ENCODE measurements around the gene SPNS3.

The SPNS3 gene

DNA sequence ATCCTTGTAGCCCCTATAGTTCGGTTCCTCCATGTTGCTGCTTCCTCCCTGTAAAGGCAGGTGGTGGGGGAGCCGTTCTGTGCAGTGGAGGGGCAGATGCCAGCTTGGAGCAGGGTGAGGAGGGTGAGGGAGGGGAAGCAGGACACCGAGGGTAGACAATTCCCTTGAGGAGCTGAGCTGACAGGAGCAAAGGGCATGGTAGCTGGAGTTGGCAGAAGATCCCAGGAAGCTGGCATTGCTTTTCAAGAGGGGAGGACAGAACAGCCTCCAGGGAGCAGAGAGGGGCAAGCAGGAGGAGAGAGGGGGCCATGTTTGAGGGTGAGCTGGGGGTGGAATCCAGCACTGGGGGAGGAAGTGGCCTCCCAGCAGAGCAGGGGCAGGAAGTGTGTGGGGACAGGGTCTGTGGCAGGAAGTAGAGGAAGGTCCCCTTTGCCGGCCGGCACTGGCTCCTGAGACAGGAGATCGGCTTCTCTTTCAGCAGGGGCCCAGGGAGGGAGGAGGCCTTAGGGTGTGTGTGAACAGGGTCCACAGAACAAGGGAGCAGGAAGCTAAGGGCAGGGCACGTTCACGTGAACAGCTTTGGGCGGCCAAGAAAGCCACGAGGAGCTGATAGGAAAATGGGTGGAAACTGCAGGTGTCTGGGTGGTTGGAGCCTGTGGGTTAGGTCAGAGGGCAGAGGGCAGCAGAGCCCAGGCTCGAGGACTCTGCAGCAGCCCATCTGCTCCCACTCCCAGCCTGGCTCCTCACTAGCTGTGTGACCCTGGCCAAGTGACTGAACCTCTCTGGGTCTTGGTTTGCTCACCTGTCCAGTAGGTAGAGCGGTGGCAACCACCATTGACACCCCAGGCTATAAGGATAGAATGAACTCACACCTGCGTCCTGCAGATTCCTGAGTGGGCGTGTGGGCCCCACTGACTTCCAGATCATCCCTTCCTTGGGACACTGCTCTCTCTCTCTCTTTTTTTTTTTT lies 47.5 kb downstream of the SPNS3 start:
- DNase-seq (ENCODE audit: low read depth, low spot score) = no peak
- POLR2A ChIA-PET = no interaction called here
- CTCF ChIA-PET = no interaction called here
- H3K4me3 ChIP-seq (ENCODE audit: low read depth, low read length) = no peak overlapping the region
- TF ChIP-seq, protein P1, sequence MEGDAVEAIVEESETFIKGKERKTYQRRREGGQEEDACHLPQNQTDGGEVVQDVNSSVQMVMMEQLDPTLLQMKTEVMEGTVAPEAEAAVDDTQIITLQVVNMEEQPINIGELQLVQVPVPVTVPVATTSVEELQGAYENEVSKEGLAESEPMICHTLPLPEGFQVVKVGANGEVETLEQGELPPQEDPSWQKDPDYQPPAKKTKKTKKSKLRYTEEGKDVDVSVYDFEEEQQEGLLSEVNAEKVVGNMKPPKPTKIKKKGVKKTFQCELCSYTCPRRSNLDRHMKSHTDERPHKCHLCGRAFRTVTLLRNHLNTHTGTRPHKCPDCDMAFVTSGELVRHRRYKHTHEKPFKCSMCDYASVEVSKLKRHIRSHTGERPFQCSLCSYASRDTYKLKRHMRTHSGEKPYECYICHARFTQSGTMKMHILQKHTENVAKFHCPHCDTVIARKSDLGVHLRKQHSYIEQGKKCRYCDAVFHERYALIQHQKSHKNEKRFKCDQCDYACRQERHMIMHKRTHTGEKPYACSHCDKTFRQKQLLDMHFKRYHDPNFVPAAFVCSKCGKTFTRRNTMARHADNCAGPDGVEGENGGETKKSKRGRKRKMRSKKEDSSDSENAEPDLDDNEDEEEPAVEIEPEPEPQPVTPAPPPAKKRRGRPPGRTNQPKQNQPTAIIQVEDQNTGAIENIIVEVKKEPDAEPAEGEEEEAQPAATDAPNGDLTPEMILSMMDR (IDR thresholded peaks at IDR 0.05; ENCODE audit: insufficient read depth, low read length, missing control alignments) = no peak

DNA sequence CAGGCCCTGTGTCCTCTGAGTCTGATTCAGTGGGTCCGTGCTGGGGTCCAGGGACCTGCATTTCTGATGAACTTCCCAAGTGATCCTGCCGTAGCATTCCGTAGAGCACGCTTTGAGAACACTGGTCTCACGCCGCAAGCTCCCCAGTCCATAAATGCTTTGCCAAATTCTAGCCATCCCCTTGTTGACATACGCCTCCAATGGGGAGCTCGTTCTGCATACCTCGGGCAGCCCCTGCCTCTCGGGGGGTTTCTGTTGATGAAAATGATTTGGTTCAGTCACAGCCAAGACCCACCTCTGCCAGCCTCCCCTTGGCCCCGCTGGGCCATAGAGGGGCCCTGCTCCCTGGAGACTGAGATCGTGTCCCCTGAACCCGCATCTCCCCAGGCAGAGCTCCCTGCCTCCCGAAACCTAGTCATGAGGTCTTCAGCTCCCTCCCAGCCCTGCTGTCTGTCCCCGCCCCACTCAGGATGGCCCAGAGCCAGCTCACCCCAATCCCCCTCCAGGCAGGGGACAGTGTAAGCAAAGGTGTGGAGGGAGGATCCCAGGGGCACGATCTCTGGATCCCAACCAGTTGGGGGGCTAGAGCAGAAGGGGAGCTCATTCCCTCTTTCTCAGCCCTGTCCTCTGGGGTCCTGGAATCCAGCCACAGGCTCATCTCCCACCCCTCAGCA lies 48.7 kb downstream of the SPNS3 start:
- no peak overlapping the region for H3K4me3 ChIP-seq (ENCODE audit: low read depth, low read length)
- TF ChIP-seq, protein P1 (IDR thresholded peaks at IDR 0.05; ENCODE audit: insufficient read depth, low read length, missing control alignments) = no peak
- POLR2A ChIA-PET = no interaction called here
- DNase-seq (ENCODE audit: low read depth, low spot score) = no peak
- CTCF ChIA-PET = no interaction called here

DNA sequence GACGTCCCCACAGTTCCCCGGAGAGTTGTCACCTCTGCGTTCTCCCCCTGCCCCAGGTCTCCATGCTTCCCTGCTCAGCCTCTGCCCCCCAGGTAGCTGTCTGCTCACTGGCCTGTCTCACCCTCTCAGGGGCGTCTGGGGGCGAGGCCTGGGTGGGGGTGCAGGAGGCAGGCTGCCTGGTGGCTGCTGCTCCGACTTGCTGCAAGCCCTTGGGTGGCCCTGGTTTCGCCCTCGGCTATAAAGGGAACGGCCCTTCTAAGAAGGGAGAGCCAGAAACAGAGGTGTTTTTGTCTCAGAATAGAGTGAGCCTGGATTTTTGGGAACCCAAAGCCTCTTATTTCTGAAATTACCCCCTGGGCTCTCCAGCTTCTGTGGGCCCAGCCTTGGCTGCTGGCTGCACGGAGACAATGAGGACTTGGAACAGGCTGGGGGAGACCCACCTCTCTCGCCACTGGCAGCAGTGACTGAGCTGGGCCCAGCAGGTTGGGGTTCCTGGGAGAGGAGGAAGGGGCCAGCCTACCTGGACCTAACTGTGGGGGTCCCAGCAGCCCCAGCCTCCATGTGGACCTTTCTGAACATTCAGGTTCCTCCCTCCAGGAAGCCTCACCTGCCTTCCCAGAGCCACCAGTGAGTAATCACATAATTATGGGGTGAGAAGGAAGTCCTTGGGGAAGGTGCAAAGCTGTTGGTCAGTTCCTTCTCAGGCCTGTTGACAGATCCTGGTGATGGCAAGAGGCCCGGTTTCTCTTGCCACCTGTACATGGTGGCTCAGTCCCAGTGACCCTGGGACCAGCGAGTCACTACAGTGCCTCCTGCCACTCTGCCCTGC lies 49.5 kb downstream of the SPNS3 start:
- no peak for DNase-seq (ENCODE audit: low read depth, low spot score)
- TF ChIP-seq, protein P1 (IDR thresholded peaks at IDR 0.05; ENCODE audit: insufficient read depth, low read length, missing control alignments) = no peak
- ChIA-PET POLR2A (no interaction called here), CTCF (no interaction called here)
- H3K4me3 ChIP-seq (ENCODE audit: low read depth, low read length) = no peak overlapping the region

DNA sequence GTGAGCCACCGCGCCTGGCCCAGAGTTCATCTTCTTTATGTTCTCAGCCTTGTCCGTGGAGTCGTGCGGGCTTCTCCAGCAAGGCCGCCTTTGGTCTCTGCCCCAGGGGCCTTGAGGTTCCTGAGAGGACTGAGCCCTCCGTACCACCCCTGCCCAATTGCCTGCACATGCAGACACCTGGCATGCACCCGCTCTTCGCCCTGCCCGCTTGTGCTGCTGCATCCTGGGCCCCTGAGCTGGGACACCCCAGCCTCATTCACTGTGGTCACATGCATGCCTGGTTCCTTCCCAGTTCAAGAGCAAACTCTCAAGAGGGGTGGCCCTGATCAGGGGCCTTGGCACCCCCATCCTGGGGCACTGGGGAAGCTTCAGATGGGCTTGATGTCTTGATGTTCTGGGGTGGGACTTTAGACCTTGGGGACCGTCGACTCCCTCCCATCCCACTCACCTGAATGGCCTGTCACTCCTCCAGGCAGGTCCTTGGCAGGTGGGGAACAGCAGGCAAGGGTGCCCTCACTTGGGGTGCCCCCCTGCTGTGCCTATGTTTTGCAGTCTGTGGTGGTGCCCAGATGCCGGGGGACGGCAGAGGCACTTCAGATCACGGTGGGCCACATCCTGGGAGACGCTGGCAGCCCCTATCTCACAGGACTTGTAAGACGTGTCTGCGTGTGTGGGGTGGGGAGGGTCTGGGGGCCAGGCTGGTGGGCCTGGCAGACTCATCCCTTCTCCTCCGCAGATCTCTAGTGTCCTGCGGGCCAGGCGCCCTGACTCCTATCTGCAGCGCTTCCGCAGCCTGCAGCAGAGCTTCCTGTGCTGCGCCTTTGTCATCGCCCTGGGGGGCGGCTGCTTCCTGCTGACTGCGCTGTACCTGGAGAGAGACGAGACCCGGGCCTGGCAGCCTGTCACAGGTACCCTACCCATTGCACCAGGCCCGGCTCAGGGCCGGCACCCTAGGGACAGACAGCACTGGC lies 52.2 kb downstream of the SPNS3 start:
- no peak overlapping the region for H3K4me3 ChIP-seq (ENCODE audit: low read depth, low read length)
- POLR2A ChIA-PET = no interaction called here
- CTCF ChIA-PET = no interaction called here
- no peak for DNase-seq (ENCODE audit: low read depth, low spot score)
- TF ChIP-seq, protein P1 (IDR thresholded peaks at IDR 0.05; ENCODE audit: insufficient read depth, low read length, missing control alignments) = no peak

DNA sequence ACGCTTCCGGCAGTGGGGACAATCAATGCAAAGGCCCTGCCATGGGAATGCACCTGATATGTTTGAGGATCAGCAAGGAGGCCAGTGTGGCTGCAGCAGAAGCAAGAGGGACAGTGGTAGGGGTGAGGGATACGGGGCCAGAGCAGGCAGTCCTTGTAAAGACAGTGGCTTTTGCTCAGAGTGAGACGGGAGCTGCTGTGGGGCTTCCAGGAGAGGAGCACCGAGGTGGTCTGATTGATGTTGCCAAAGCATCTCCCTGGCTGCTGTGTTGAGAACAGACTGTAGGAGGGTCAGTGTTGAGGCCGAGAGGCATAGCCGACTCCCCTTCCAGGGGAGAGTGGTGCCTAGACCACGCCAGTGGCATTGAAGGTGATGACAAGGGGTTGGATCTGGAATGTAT lies 53.6 kb downstream of the SPNS3 start:
- CTCF ChIA-PET = no interaction called here
- DNase-seq (ENCODE audit: low read depth, low spot score) = no peak
- TF ChIP-seq, protein P1 (IDR thresholded peaks at IDR 0.05; ENCODE audit: insufficient read depth, low read length, missing control alignments) = no peak
- POLR2A ChIA-PET = no interaction called here
- H3K4me3 ChIP-seq (ENCODE audit: low read depth, low read length) = no peak overlapping the region

Measured in AG04449 (cell line).